OCI-LY3 (cell line): ENCODE measurements around the gene GATA5.

Experiments
- EZH2phosphoT487 ChIP-seq: fragments of 200-600 bp; shearing (Covaris generic); IDR thresholded peaks from 2 replicates; pipeline ENCODE4 v1.6.1; 2018; ENCODE audit warnings: antibody characterized with exemption, mixed run types, low read depth
- TF ChIP-seq, protein P1 (sequence below): fragments of 200-600, 300-600 bp; sonication (generic); IDR thresholded peaks from 2 replicates; pipeline ENCODE4 v1.5.1; 2014; ENCODE audit warnings: antibody characterized with exemption, low read length, low read depth

DNA sequence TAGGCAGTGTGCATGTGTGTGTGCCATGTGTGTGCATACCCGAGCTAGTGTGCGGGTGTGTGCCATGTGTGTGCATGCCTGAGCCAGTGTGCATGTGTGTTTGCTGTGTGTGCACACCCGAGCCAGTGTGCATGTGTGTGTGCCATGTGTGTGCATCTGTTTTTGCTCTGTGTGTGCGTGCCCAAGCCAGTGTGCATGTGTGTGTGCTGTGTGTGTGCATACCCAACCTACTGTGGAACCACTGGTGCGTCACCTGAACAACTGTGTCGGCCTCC is 54.1 kb downstream of the GATA5 start:
- TF ChIP-seq, protein P1, sequence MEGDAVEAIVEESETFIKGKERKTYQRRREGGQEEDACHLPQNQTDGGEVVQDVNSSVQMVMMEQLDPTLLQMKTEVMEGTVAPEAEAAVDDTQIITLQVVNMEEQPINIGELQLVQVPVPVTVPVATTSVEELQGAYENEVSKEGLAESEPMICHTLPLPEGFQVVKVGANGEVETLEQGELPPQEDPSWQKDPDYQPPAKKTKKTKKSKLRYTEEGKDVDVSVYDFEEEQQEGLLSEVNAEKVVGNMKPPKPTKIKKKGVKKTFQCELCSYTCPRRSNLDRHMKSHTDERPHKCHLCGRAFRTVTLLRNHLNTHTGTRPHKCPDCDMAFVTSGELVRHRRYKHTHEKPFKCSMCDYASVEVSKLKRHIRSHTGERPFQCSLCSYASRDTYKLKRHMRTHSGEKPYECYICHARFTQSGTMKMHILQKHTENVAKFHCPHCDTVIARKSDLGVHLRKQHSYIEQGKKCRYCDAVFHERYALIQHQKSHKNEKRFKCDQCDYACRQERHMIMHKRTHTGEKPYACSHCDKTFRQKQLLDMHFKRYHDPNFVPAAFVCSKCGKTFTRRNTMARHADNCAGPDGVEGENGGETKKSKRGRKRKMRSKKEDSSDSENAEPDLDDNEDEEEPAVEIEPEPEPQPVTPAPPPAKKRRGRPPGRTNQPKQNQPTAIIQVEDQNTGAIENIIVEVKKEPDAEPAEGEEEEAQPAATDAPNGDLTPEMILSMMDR = no peak
- TF ChIP-seq EZH2phosphoT487 = no peak
